Heart right ventricle (tissue), 16 donors: Measurements from ENCODE around the gene PFKL. TPM values are rescaled to one million over a fixed set of nuclear protein-coding genes. Genes with fewer than 3 reads are reported as not detected.

Experiments
- ATAC-seq, 8 donors: fragments of 200-7000 bp; cut with Tn5 transposase; one replicate each; pipeline ENCODE4 v1.9.1; 2020; ENCODE audit warnings: mild to moderate bottlenecking in 8 of 8, moderate library complexity in 8 of 8, moderate number of reproducible peaks in 1 of 8
- DNase-seq, 2 donors: peaks; one replicate each; pipeline ENCODE4 v3.0.0-alpha.2; 2020
- H3K27ac ChIP-seq, 10 donors: fragments of 200-600 bp; sonication (generic) in 2 of 10; one replicate each; pipeline versions ENCODE4 v1.5.0 to v1.8.0; 2020 to 2022; ENCODE audit warnings: mild to moderate bottlenecking in 3 of 10
- H3K27me3 ChIP-seq, 7 donors: fragments of 200-600 bp; one replicate each; pipeline ENCODE4 v1.8.0; 2021 to 2022; ENCODE audit warnings: mild to moderate bottlenecking in 2 of 7
- H3K36me3 ChIP-seq, 9 donors: fragments of 200-600 bp; sonication (generic) in 1 of 9; one replicate each; pipeline versions ENCODE4 v1.5.0 to v1.8.0; 2020 to 2022; ENCODE audit warnings: mild to moderate bottlenecking in 2 of 9
- H3K4me1 ChIP-seq, 9 donors: fragments of 200-600 bp; sonication (generic) in 1 of 9; one replicate each; pipeline versions ENCODE4 v1.5.0 to v1.8.0; 2020 to 2022; ENCODE audit warnings: mild to moderate bottlenecking in 4 of 9
- H3K4me3 ChIP-seq, 10 donors: fragments of 200-600 bp; sonication (generic) in 2 of 10; one replicate each; pipeline versions ENCODE4 v1.5.0 to v1.8.0; 2020 to 2022; ENCODE audit warnings: mild to moderate bottlenecking in 7 of 10, moderate library complexity in 2 of 10
- H3K9me3 ChIP-seq, 11 donors: fragments of 200-600 bp in 10 of 11; sonication (generic) in 2 of 11; one replicate each; pipeline versions ENCODE4 v1.5.0 to v1.8.0; 2013 to 2022; ENCODE audit warnings: mild to moderate bottlenecking in 2 of 11, control low read depth in 1 of 11, moderate library complexity in 1 of 11
- WGBS, 2 donors: extraction: QIAGEN DNeasy Blood & Tissue Kit; methylation state at CpG; one replicate each; pipeline ENCODE4 v1.1.7; 2013; ENCODE audit warnings: inconsistent platforms in 1 of 2; 5-methylcytosine and 5-hydroxymethylcytosine counted together
- intact Hi-C, 10 donors: fragments of 100-400 bp; cut with DNase I; formaldehyde crosslinking; loops; one replicate each; pipeline versions ENCODE4 v1.11.1 to v1.14.2; 2022
- polyA plus RNA-seq, 2 donors: library from polyadenylated mRNA; stranded (reverse); fragments of 200-250 nt; gene quantifications; one replicate each; pipeline ENCODE4 v1.2.3, GENCODE V29; 2013
- total RNA-seq, 10 donors: library from RNA; stranded (reverse); fragmentation: NEBNext Ultra II Directional in 3 of 10; extraction: Animal tissue kit (Norgen Biotek cat#: 25700) in 3 of 10; gene quantifications; one replicate each; pipeline versions ENCODE4 v1.2.1 to v1.2.4, GENCODE V29; 2021 to 2023
- TF ChIP-seq, protein P1 (sequence below), 9 donors: fragments of 200-600 bp; sonication (generic) in 2 of 9; IDR thresholded peaks; one replicate each; pipeline versions ENCODE4 v1.5.0 to v1.8.0; 2021 to 2022; ENCODE audit warnings: antibody characterized with exemption in 9 of 9, mild to moderate bottlenecking in 5 of 9, moderate library complexity in 1 of 9
- donor health status: Arrhythmogenic right ventricular cardiomyopathy.
- donor health status: ischemic (EF 13 %, LVEDD 7.1; RV severe dilation, severe dysfunction).
- donor health status: healthy with polysubstance abuse.
- donor health status: DM: no; HTN: yes; CAD: no.
- donor health status: DM: no; HTN: no; CAD: no.
- donor health status: ischemic (EF 25% LVEDD 6.9; RV normal size, moderate dysfunction).
- donor health status: ischemic (EF 25% LVEDD 5.7; RV mildly dilated, moderate dysfunction).
- donor health status: healthy.
- donor health status: DM: yes; HTN: yes; CAD: no.
- donor health status: Ischemic cardiomyopathy.
- donor health status: ischemic (EF 35%, LVEDD 5.7; RV mildly dilated, moderate dysfunction).
- donor health status: nonischemic (EF 11% LVEDD 7.7; RV severe dilation, severe dysfunction).
- donor health status: DM: yes; HTN: yes; CAD: no.
- donor health status: PGD.
- donor health status: ischemic (EF 29% LVEDD 5.4; RV normal size, mild dysfunction).
- donor health status: nonischemic (EF 23%, LVEDD 6.1; RV moderate dilation, normal function).

Gene PFKL
- total and polyA plus RNA-seq, 12 donors = 34.7 to 84.4 (median 43.8) TPM

GRCh38 chr21:44374601-44375280 is 74.9 kb downstream of the PFKL start:
- ATAC-seq (no peak), DNase-seq (no peak)
- Histone ChIP-seq H3K27ac (peak overlapping the region in 1 of 10 donors; percentile 73), H3K36me3 (peaks cover 0 to 28% (median 0%) of the 10 kb centered on the region in 9 donors), H3K27me3 (peaks cover 0 to 79% (median 28%) of the 10 kb centered on the region in 7 donors), H3K9me3 (peaks cover 0 to 3% (median 0%) of the 10 kb centered on the region in 11 donors), H3K4me3 (no peak overlapping the region), H3K4me1 (peaks cover 0 to 27% (median 0%) of the 10 kb centered on the region in 9 donors)
- intact Hi-C loops = no loop called here
- TF ChIP-seq, protein P1, sequence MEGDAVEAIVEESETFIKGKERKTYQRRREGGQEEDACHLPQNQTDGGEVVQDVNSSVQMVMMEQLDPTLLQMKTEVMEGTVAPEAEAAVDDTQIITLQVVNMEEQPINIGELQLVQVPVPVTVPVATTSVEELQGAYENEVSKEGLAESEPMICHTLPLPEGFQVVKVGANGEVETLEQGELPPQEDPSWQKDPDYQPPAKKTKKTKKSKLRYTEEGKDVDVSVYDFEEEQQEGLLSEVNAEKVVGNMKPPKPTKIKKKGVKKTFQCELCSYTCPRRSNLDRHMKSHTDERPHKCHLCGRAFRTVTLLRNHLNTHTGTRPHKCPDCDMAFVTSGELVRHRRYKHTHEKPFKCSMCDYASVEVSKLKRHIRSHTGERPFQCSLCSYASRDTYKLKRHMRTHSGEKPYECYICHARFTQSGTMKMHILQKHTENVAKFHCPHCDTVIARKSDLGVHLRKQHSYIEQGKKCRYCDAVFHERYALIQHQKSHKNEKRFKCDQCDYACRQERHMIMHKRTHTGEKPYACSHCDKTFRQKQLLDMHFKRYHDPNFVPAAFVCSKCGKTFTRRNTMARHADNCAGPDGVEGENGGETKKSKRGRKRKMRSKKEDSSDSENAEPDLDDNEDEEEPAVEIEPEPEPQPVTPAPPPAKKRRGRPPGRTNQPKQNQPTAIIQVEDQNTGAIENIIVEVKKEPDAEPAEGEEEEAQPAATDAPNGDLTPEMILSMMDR (IDR thresholded peaks at IDR 0.05) = no peak
- 85 to 93% methylated on average over 24 of the region's 24 CpGs for WGBS, 2 donors

DNA sequence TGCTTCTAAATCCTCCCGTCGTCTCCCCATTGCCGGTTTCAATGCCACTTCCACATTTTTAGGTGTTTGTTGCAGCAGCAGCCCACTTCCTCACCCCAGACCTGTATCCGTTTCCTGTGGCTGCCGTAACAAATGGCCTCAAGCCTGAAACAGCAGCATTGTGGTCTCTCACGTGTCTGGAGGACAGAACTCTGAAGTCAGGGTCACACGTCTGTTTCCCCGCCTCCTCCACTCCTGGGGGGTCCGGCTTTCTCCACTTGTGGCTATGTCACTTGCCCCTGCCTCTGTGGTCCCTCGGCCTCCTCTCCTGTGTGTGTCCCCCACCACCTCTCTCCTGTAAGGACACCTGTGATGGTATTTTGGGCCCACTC is 75.4 kb downstream of the PFKL start:
- Histone ChIP-seq H3K36me3 (peaks cover 0 to 34% (median 0%) of the 10 kb centered on the region in 9 donors), H3K27me3 (peaks cover 0 to 78% (median 23%) of the 10 kb centered on the region in 7 donors), H3K27ac (peak overlapping the region in 1 of 10 donors; percentile 73), H3K4me1 (peaks cover 0 to 27% (median 0%) of the 10 kb centered on the region in 9 donors), H3K9me3 (peaks cover 0 to 3% (median 0%) of the 10 kb centered on the region in 11 donors), H3K4me3 (no peak overlapping the region)
- DNase-seq = no peak
- TF ChIP-seq, protein P1 (IDR thresholded peaks at IDR 0.05) = no peak
- intact Hi-C loops = no loop called here
- 71 to 83% methylated on average over 10 of the region's 10 CpGs for WGBS, 2 donors
- peak in 5 of 8 donors; percentile 17 to 46 (median 42) for ATAC-seq

DNA sequence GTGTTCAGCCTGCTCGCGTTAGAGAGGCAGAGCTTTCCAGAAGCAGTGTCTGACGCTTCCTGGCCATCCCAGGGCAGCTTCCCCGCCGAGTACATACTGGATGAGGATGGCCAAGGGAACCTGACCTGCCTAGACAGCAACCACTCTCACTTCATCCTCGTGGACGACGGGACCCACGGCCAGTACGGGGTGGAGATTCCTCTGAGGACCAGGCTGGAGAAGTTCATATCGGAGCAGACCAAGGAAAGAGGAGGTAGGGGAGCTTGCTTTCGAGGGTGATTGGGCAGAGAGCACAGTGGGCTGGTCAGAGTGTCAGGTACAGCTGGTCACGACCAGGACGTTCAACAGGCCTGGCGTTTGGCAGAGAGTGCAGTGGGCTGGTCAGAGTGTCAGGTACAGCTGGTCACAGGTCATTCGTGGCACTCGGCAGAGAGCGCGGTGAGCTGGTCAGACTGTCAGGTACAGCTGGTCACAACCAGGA is 75.9 kb downstream of the PFKL start:
- no peak for ATAC-seq
- H3K4me3 ChIP-seq = no peak overlapping the region
- H3K9me3 ChIP-seq = peaks cover 0 to 3% (median 0%) of the 10 kb centered on the region in 11 donors
- WGBS, 2 donors = 86 to 87% methylated on average over 19 of the region's 19 CpGs
- H3K36me3 ChIP-seq = peaks cover 0 to 39% (median 0%) of the 10 kb centered on the region in 9 donors
- DNase-seq = no peak
- peaks cover 0 to 27% (median 0%) of the 10 kb centered on the region in 9 donors for H3K4me1 ChIP-seq
- peaks cover 0 to 78% (median 19%) of the 10 kb centered on the region in 7 donors for H3K27me3 ChIP-seq
- intact Hi-C loops = no loop called here
- TF ChIP-seq, protein P1 (IDR thresholded peaks at IDR 0.05) = no peak
- H3K27ac ChIP-seq = peak overlapping the region in 1 of 10 donors; percentile 73

GRCh38 chr21:44376606-44377005 is 76.8 kb downstream of the PFKL start:
- H3K27ac ChIP-seq = no peak overlapping the region
- 84 to 90% methylated on average over 9 of the region's 9 CpGs for WGBS, 2 donors
- intact Hi-C loops = no loop called here
- H3K36me3 ChIP-seq = peaks cover 0 to 40% (median 0%) of the 10 kb centered on the region in 9 donors
- no peak for ATAC-seq
- H3K4me3 ChIP-seq = no peak overlapping the region
- H3K9me3 ChIP-seq = peaks cover 0 to 3% (median 0%) of the 10 kb centered on the region in 11 donors
- TF ChIP-seq, protein P1 (IDR thresholded peaks at IDR 0.05) = no peak
- H3K27me3 ChIP-seq = peaks cover 0 to 76% (median 19%) of the 10 kb centered on the region in 7 donors
- DNase-seq = no peak
- peaks cover 0 to 27% (median 0%) of the 10 kb centered on the region in 9 donors for H3K4me1 ChIP-seq

Other genes starting within 250 kb of the PFKL start
- gene PWP2, start 192.7 kb upstream of the PFKL start, total RNA-seq = 10 to 100 TPM in 1 of 10 donors, 1 to 10 TPM in 8, not detected in 1; 1.0 to 14.8 (median 6.5) TPM
- 1 to 10 TPM; 2.3 to 5.4 TPM for gene PWP2, start 192.7 kb upstream of the PFKL start, polyA plus RNA-seq
- 100 to 1,000 TPM in 4 of 10 donors, 10 to 100 TPM in 5, 1 to 10 TPM in 1; 8.2 to 310 (median 20.2) TPM for gene GATD3, start 166.4 kb upstream of the PFKL start, total RNA-seq
- 100 to 1,000 TPM in 1 of 2 donors, 10 to 100 TPM in 1; 15.9 to 116 TPM for gene GATD3, start 166.4 kb upstream of the PFKL start, polyA plus RNA-seq
- gene ICOSLG, start 59.1 kb upstream of the PFKL start, total RNA-seq = 1 to 10 TPM in 9 of 10 donors, under 1 TPM in 1; 0.90 to 6.2 (median 1.6) TPM
- 1 to 10 TPM; 1.3 to 2.7 TPM for gene ICOSLG, start 59.1 kb upstream of the PFKL start, polyA plus RNA-seq
- gene DNMT3L, start 38.2 kb upstream of the PFKL start, total RNA-seq = not detected
- not detected for gene DNMT3L, start 38.2 kb upstream of the PFKL start, polyA plus RNA-seq
- gene AIRE, start 14.2 kb upstream of the PFKL start, total RNA-seq = under 1 TPM in 2 of 10 donors, not detected in 8; 0.05 to 0.10 TPM
- gene AIRE, start 14.2 kb upstream of the PFKL start, polyA plus RNA-seq = under 1 TPM in 1 of 2 donors, not detected in 1; 0.06 TPM
- gene CFAP410, start 39.3 kb downstream of the PFKL start, total RNA-seq = 10 to 100 TPM; 10.9 to 15.8 (median 13.3) TPM
- 10 to 100 TPM; 27.6 to 34.7 TPM for gene CFAP410, start 39.3 kb downstream of the PFKL start, polyA plus RNA-seq
- 1 to 10 TPM in 5 of 10 donors, under 1 TPM in 5; 0.34 to 8.5 (median 0.89) TPM for gene TRPM2, start 53.6 kb downstream of the PFKL start, total RNA-seq
- 1 to 10 TPM; 1.2 to 2.4 TPM for gene TRPM2, start 53.6 kb downstream of the PFKL start, polyA plus RNA-seq
- 1 to 10 TPM; 1.2 to 3.2 (median 2.1) TPM for gene LRRC3, start 155.5 kb downstream of the PFKL start, total RNA-seq
- gene LRRC3, start 155.5 kb downstream of the PFKL start, polyA plus RNA-seq = 1 to 10 TPM; 1.2 to 2.3 TPM
- gene KRTAP10-1, start 240.1 kb downstream of the PFKL start, total RNA-seq = not detected
- gene KRTAP10-1, start 240.1 kb downstream of the PFKL start, polyA plus RNA-seq = not detected